SK-N-MC (cell line): ENCODE results near the gene PDE5A.

Source experiments
- EZH2 ChIP-seq: fragments of 200-600 bp; sonication (generic); IDR thresholded peaks from one replicate; pipeline ENCODE4 v1.6.1; 2017; ENCODE audit warnings: antibody characterized with exemption
- FOXP2 ChIP-seq: optimal IDR thresholded peaks from 2 replicates; pipeline ENCODE3; 2011; ENCODE audit warnings: mild to moderate bottlenecking, moderate library complexity; ENCODE audit not compliant: insufficient read depth; ENCODE audit errors: extremely low read length, control extremely low read depth
- POLR2AphosphoS5 ChIP-seq: IDR thresholded peaks from 2 replicates; pipeline ENCODE4 v1.6.1; 2012; ENCODE audit warnings: mild to moderate bottlenecking, low read depth, low read length, borderline replicate concordance

GRCh38 chr4:119672938-119673337 lies 44.3 kb upstream of the PDE5A start:
- TF ChIP-seq POLR2AphosphoS5 (no peak), EZH2 (no peak), FOXP2 (no peak)
